M059J (cell line): ENCODE data around the gene NPAP1. TPM values are rescaled to one million over a fixed set of nuclear protein-coding genes. Genes with fewer than 3 reads are reported as not detected.
"Not testable (repeated sequence)": the region's sequence is repeated elsewhere in the genome, so short reads cannot be mapped to it uniquely, and the experiment has no call there.

Experiments used
- DNase-seq: peaks from one replicate; pipeline ENCODE4 v3.0.0-alpha.2; 2012; ENCODE audit warnings: low read depth
- total RNA-seq: library from RNA; depleted of rRNA; stranded (reverse); fragments of >200 nt; shearing (Covaris generic); gene quantifications from 2 replicates; pipeline ENCODE4 v1.2.3, GENCODE V29; 2014; rRNA removed

NPAP1 gene
- total RNA-seq = not detected in 2 replicates

- no peak for DNase-seq
Measured at GRCh38 chr15:24675332-24676144, at the start of gene NPAP1. Gene NPAP1 (plus strand): TSS chr15:24675775. CDS start chr15:24675868, 93 bp downstream.

- no peak for DNase-seq
Measured at GRCh38 chr15:24627443-24627842, 48.1 kb upstream of the NPAP1 start.

DNA sequence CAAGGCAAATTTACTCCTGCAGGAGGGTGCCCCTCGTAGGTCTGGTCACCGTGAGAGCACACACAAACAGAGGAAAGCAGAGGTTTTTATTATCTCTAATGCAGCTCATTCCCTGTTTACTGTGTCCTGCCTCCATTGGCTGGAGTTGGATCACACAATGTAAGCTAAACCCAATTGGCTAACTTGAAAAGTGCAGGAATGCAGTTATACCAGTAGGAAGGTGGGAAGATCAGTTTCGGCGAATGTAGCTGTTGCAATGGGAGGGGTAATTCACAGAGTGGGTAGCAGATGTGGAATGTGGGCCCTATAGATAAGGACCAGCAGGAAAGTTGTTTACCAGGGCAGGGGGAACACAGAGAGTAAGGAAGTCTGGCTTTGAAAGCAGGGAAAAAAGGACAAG lies 42.5 kb upstream of the NPAP1 start:
- no peak for DNase-seq

- DNase-seq = not testable (repeated sequence)
Measured at GRCh38 chr15:24639412-24639811, 36.2 kb upstream of the NPAP1 start.

GRCh38 chr15:24645627-24646026 lies 29.9 kb upstream of the NPAP1 start:
- no peak for DNase-seq

GRCh38 chr15:24659622-24660021 lies 16.0 kb upstream of the NPAP1 start:
- no peak for DNase-seq

DNA sequence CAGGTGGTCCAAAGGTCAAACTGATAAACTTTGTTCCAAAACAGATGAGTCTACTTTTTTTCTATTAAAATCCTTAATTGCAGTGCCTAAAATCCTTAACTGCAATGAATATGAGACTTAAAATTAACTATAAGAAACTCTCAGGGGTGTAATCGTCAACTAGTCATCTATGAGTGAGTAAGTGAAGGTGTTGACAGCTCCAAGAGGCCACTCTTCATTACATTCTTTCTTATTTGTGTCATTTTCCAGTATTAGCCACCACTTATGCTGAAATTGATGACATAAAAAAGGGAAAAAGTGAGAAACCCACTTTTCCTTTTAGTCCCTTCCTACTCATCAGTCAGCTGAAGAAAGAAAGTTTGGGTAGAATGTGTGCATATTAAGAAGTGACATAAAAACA lies 12.6 kb upstream of the NPAP1 start:
- no peak for DNase-seq

DNA sequence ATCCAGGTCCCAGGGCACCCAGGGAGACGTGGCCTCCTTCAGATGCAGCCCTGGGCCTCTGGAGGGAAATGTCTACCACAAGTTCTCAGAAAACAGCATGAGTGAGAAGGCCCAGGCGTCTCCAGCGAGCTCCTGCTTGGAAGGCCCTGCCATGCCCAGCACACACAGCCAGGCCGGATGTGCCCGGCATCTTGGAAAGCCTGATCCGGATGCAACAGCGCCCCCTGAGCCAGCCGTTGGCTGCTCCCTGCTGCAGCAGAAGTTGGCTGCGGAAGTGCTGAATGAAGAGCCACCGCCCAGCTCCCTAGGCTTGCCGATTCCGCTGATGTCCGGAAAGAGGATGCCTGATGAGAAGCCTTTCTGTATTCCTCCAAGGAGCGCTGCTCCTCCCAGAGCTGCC lies 856 bp downstream of the NPAP1 start:
- DNase-seq = no peak

- DNase-seq = no peak
Measured at GRCh38 chr15:24678485-24678884, 2.9 kb downstream of the NPAP1 start.

DNA sequence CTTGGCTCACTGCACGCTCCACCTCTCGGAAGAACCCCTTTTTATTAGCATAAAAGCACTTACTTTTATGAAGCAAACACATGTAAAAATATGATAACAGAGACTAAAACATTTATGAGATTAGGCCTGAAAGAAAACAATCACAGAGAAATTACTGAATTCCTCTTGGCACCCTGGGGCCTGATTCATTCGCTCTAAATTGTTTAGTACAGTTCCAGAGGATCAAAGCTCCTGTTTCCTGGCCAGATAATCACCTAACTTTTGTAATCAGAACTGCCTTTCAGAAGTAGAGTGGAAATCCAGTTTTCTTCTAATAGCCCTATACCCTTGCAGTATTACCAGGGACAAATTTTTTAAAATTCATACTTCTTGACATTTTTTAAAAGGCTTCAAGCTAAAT lies 6.4 kb downstream of the NPAP1 start:
- no peak for DNase-seq

DNA sequence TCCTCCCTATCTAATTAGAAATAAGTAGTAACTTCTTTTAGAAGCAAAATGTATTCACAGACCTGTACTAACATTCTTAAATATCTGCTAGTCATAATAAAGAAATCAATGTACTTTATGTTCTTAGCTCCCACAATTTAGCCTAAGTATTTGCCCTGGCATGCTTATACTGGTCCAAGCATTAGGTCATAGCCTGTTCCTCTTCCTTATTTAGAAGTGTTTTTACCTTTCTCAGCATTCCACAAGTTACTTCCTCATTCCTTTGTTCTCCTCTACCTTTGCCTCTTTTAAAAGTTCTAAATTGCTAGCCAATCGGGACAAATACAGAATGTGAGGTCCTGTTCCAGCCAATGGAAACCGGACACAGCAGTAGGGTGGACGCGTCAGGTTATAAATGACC lies 7.3 kb downstream of the NPAP1 start:
- DNase-seq = not testable (repeated sequence)

DNA sequence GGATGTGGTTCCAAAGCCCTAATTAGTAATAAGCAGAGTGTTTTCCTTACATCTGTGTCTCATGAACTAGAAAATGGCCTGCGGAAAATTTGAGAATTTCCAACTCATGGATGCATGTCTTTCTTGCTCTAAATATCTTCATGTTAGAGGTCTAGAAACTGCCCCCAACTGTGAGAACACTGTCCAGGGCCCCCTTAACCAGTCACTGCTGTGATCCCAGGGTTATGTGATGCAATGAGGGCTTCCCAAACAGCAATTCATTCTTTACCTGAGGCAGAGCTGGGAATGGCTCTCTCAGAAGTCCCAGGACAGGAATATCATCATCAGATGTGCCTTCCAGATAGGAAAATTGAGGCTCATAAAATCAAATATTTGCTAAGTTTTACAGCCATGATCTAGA lies 8.2 kb downstream of the NPAP1 start:
- DNase-seq = no peak

- DNase-seq = no peak
Measured at GRCh38 chr15:24684313-24684712, 8.7 kb downstream of the NPAP1 start.

DNA sequence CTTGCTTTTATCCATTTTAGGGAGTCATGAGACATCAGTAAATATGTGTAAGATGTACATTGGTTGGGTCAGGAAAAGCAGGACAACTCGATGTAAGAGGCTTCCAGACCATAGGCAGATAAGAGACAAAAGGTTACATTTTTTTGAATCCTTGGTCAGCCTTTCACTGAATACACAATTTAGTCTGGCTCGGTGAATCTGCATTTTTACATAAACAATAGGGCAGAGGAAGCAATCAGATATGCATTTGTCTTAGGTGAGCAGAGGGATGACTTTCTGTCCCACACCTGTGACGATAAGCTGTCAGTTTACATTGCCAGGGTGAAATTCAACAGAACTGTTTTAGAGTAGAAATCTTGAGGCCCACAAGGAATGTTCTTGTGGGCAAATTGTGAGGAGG lies 20.6 kb downstream of the NPAP1 start:
- no peak for DNase-seq

- no peak for DNase-seq
Measured at GRCh38 chr15:24696842-24697241, 21.3 kb downstream of the NPAP1 start.

- no peak for DNase-seq
Measured at GRCh38 chr15:24718289-24719082, 42.9 kb downstream of the NPAP1 start.

- no peak for DNase-seq
Measured at GRCh38 chr15:24729760-24730159, 54.2 kb downstream of the NPAP1 start.
